Measurements from ENCODE around the gene ZNF597. TPM values are rescaled to one million over a fixed set of nuclear protein-coding genes. Genes with fewer than 3 reads are reported as not detected.
A peak's percentile ranks its signal among the peaks of the same experiment; 100 is the strongest.

The ZNF597 gene
- total RNA-seq (2.5 TPM), polyA plus RNA-seq (2.3 TPM)
- long read RNA-seq, donor 1, result 0 reads
- long read RNA-seq, donor 2, result 0 reads
- long read RNA-seq, donor 3, full-length matches to known transcripts, result 6 of 35 reads
- long read RNA-seq, donor 3, partial matches to known transcripts, result 6 of 35 reads
- long read RNA-seq, donor 3, other reads (novel, unspliced or antisense), result 23 of 35 reads
- long read RNA-seq, donor 4, result 0 reads
- long read RNA-seq, donor 5, full-length matches to known transcripts, result 4 of 4 reads
- long read RNA-seq, donor 5, partial matches to known transcripts, result 0 of 4 reads
- long read RNA-seq, donor 5, other reads (novel, unspliced or antisense), result 0 of 4 reads
- long read RNA-seq, donor 6, result 0 reads
- long read RNA-seq, donor 7, full-length matches to known transcripts, result 2 of 2 reads
- long read RNA-seq, donor 7, partial matches to known transcripts, result 0 of 2 reads
- long read RNA-seq, donor 7, other reads (novel, unspliced or antisense), result 0 of 2 reads
- long read RNA-seq, donor 8, result 0 reads
- long read RNA-seq, donor 9, full-length matches to known transcripts, result 2 of 2 reads
- long read RNA-seq, donor 9, partial matches to known transcripts, result 0 of 2 reads
- long read RNA-seq, donor 9, other reads (novel, unspliced or antisense), result 0 of 2 reads
- long read RNA-seq, donor 10, result 0 reads

DNA sequence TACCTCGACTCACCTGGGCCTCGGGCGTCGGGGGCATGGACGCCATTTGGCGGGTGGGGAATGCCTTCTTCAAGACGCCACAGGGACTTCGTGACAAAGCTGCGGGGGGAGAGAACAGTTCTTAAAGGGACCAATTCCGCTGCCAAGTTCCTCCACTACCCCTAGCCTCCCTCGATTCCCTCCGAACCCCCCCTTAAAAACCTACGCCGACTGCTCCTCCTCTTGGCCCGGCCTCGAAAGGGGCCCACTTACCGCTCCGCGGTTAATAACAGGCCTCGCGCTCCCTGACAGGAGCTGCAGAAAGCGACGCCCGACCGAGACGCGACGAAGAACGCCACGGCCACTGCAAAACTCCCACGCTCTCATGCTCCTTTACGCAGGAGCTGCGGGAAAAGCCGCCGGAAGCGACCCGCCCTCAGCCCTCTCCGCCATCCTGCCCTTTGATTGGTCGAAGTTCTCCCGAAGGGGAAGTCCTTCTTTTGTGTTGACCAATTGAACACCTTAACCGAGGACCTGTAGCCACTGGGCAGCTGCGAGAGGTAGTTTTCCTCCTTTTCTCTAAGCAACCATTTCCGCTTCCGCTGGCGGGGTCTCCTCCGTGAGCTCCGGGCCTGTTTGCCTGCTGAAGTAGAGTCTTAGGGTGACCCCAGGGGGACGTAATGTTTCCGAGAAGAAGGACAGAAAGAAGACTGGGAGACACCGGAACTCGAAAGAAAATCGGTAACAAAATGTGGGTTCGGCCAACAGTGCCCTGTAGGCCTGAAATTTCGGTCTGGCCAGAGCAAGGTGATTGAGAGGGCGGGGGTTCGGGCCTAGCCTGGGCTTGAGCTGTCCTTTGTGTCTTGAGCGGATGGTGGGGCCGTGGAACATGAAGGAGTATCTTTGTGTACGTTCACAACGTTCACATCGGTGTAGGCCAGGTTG, at the start of gene ZNF597, which contains the start of gene NAA60:
Gene ZNF597, minus strand, starts transcription at position 397 of the 924 bp plus-strand sequence. Its CDS starts 351 bp downstream, at position 46.
Gene NAA60, plus strand, starts transcription at position 573 of the 924 bp plus-strand sequence. CDS start 32,548 bp downstream, outside the sequence.
- peak within 1 kb of the TSS; percentile 70 to 77 for H3K4me3 ChIP-seq (ENCODE audit: low read length in 2 of 2)
- H3K36me3 ChIP-seq (ENCODE audit: control insufficient read depth in 2 of 2, insufficient read depth in 2 of 2, low read length in 1 of 2), result peaks cover 4 to 6% of the 10 kb centered on the region in 2 donors
- DNase-seq (ENCODE audit: low read depth in 6 of 9, low spot score in 9 of 9), result peak; percentile 50 to 91 (median 75)
- WGBS, result 45% methylated on average over 61 of the region's 61 CpGs
- H3K27ac ChIP-seq (ENCODE audit: low read depth in 1 of 2, low read length in 1 of 2), result peak within 1 kb of the TSS; percentile 72 to 76
- no peaks in the 10 kb centered on the region for H3K27me3 ChIP-seq (ENCODE audit: control insufficient read depth in 2 of 2, insufficient read depth in 1 of 2, low read length in 1 of 2)
- peaks cover 1 to 40% of the 10 kb centered on the region in 2 donors for H3K9me3 ChIP-seq (ENCODE audit: control insufficient read depth in 2 of 2, insufficient read depth in 1 of 2, low read length in 1 of 2)
- peaks cover 3 to 6% of the 10 kb centered on the region in 2 donors for H3K4me1 ChIP-seq (ENCODE audit: control insufficient read depth in 2 of 2, insufficient read depth in 2 of 2, low read length in 2 of 2)

- Histone ChIP-seq H3K9me3 (ENCODE audit: control insufficient read depth in 2 of 2, insufficient read depth in 1 of 2, low read length in 1 of 2) (no peaks in the 10 kb centered on the region), H3K27me3 (ENCODE audit: control insufficient read depth in 2 of 2, insufficient read depth in 1 of 2, low read length in 1 of 2) (no peaks in the 10 kb centered on the region), H3K4me1 (ENCODE audit: control insufficient read depth in 2 of 2, insufficient read depth in 2 of 2, low read length in 2 of 2) (no peaks in the 10 kb centered on the region), H3K36me3 (ENCODE audit: control insufficient read depth in 2 of 2, insufficient read depth in 2 of 2, low read length in 1 of 2) (peaks cover 3 to 7% of the 10 kb centered on the region in 2 donors), H3K4me3 (ENCODE audit: low read length in 2 of 2) (no peak overlapping the region), H3K27ac (ENCODE audit: low read depth in 1 of 2, low read length in 1 of 2) (no peak overlapping the region)
- no peak for DNase-seq (ENCODE audit: low read depth in 6 of 9, low spot score in 9 of 9)
- 96% methylated on average over 10 of the region's 10 CpGs for WGBS
These were observed 49.1 kb upstream of the ZNF597 start for GRCh38 chr16:3492356-3492755.

GRCh38 chr16:3490911-3491629, 47.8 kb upstream of the ZNF597 start:
- Histone ChIP-seq H3K27me3 (ENCODE audit: control insufficient read depth in 2 of 2, insufficient read depth in 1 of 2, low read length in 1 of 2) (no peaks in the 10 kb centered on the region), H3K9me3 (ENCODE audit: control insufficient read depth in 2 of 2, insufficient read depth in 1 of 2, low read length in 1 of 2) (no peaks in the 10 kb centered on the region), H3K36me3 (ENCODE audit: control insufficient read depth in 2 of 2, insufficient read depth in 2 of 2, low read length in 1 of 2) (peaks cover 7 to 20% of the 10 kb centered on the region in 2 donors), H3K27ac (ENCODE audit: low read depth in 1 of 2, low read length in 1 of 2) (no peak overlapping the region), H3K4me3 (ENCODE audit: low read length in 2 of 2) (no peak overlapping the region), H3K4me1 (ENCODE audit: control insufficient read depth in 2 of 2, insufficient read depth in 2 of 2, low read length in 2 of 2) (no peaks in the 10 kb centered on the region)
- DNase-seq (ENCODE audit: low read depth in 6 of 9, low spot score in 9 of 9), result no peak
- WGBS, result 82% methylated on average over 17 of the region's 17 CpGs

DNA sequence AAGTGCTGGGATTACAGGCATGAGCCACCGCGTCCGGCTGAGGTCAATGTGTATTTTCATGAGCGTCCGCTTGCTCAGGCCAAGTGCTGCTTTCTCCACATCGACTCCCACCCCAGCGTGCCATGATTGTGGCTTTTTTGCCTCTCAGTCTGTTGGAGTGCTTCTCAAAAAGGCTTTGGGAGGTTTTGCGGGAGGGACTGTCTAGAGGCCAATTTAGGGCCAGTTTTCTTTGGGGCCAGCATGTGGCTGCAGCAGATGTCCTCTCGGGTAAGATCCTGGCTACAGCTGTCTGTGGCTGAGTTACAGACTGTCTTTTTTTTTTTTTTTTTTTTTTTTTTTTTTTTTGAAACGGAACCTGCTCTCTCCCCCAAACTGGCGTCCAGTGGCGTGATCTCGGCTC, 45.5 kb upstream of the ZNF597 start:
- Histone ChIP-seq H3K36me3 (ENCODE audit: control insufficient read depth in 2 of 2, insufficient read depth in 2 of 2, low read length in 1 of 2) (peaks cover 29 to 43% of the 10 kb centered on the region in 2 donors), H3K27ac (ENCODE audit: low read depth in 1 of 2, low read length in 1 of 2) (no peak overlapping the region), H3K9me3 (ENCODE audit: control insufficient read depth in 2 of 2, insufficient read depth in 1 of 2, low read length in 1 of 2) (no peaks in the 10 kb centered on the region), H3K4me1 (ENCODE audit: control insufficient read depth in 2 of 2, insufficient read depth in 2 of 2, low read length in 2 of 2) (no peaks in the 10 kb centered on the region), H3K4me3 (ENCODE audit: low read length in 2 of 2) (no peak overlapping the region), H3K27me3 (ENCODE audit: control insufficient read depth in 2 of 2, insufficient read depth in 1 of 2, low read length in 1 of 2) (no peaks in the 10 kb centered on the region)
- 86% methylated on average over 9 of the region's 13 CpGs for WGBS
- no peak for DNase-seq (ENCODE audit: low read depth in 6 of 9, low spot score in 9 of 9)

- H3K36me3 ChIP-seq (ENCODE audit: control insufficient read depth in 2 of 2, insufficient read depth in 2 of 2, low read length in 1 of 2), result peaks cover 40 to 53% of the 10 kb centered on the region in 2 donors
- H3K4me3 ChIP-seq (ENCODE audit: low read length in 2 of 2), result no peak overlapping the region
- WGBS, result 88% methylated on average over 24 of the region's 24 CpGs
- no peak for DNase-seq (ENCODE audit: low read depth in 6 of 9, low spot score in 9 of 9)
- no peaks in the 10 kb centered on the region for H3K27me3 ChIP-seq (ENCODE audit: control insufficient read depth in 2 of 2, insufficient read depth in 1 of 2, low read length in 1 of 2)
- H3K27ac ChIP-seq (ENCODE audit: low read depth in 1 of 2, low read length in 1 of 2), result no peak overlapping the region
- no peaks in the 10 kb centered on the region for H3K9me3 ChIP-seq (ENCODE audit: control insufficient read depth in 2 of 2, insufficient read depth in 1 of 2, low read length in 1 of 2)
- no peaks in the 10 kb centered on the region for H3K4me1 ChIP-seq (ENCODE audit: control insufficient read depth in 2 of 2, insufficient read depth in 2 of 2, low read length in 2 of 2)
These were observed 44.5 kb upstream of the ZNF597 start for GRCh38 chr16:3487521-3488410.

DNA sequence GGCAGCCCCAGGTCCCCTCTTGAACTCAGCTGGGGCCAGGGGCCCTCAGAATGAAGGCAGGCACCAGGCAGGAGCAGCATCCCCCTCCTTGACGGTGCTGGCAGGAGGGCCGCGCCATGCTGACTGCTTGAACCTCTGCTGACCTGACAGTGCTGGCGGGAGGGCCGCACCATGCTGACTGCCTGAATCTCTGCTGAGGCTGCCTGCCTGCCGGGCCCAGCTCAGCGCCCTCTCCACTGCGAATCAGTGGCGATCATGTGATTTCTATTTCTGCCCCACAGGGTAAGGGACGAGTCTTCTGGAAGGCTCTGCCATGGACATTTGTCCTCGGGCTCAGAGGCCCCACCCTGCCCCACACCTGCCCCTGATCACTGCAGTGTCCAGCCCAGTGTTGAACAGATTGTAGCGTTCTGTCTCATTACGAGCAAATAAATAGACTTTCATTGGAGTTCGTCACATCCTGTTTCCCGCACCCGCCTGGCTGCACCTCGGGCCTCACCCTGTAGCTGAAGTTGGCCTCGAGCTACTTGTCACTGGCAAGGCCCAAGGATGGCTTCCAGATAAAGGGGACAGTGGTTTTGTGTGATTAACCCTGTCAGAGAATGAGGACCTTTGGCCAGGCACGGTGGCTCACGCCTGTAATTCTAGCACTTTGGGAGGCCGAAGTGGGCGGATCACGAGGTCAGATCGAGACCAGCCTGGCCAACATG, 43.4 kb upstream of the ZNF597 start:
- H3K36me3 ChIP-seq (ENCODE audit: control insufficient read depth in 2 of 2, insufficient read depth in 2 of 2, low read length in 1 of 2), result peaks cover 51 to 64% of the 10 kb centered on the region in 2 donors
- no peak for DNase-seq (ENCODE audit: low read depth in 6 of 9, low spot score in 9 of 9)
- H3K4me3 ChIP-seq (ENCODE audit: low read length in 2 of 2), result no peak overlapping the region
- no peak overlapping the region for H3K27ac ChIP-seq (ENCODE audit: low read depth in 1 of 2, low read length in 1 of 2)
- WGBS, result 97% methylated on average over 24 of the region's 24 CpGs
- no peaks in the 10 kb centered on the region for H3K4me1 ChIP-seq (ENCODE audit: control insufficient read depth in 2 of 2, insufficient read depth in 2 of 2, low read length in 2 of 2)
- H3K9me3 ChIP-seq (ENCODE audit: control insufficient read depth in 2 of 2, insufficient read depth in 1 of 2, low read length in 1 of 2), result no peaks in the 10 kb centered on the region
- no peaks in the 10 kb centered on the region for H3K27me3 ChIP-seq (ENCODE audit: control insufficient read depth in 2 of 2, insufficient read depth in 1 of 2, low read length in 1 of 2)

DNA sequence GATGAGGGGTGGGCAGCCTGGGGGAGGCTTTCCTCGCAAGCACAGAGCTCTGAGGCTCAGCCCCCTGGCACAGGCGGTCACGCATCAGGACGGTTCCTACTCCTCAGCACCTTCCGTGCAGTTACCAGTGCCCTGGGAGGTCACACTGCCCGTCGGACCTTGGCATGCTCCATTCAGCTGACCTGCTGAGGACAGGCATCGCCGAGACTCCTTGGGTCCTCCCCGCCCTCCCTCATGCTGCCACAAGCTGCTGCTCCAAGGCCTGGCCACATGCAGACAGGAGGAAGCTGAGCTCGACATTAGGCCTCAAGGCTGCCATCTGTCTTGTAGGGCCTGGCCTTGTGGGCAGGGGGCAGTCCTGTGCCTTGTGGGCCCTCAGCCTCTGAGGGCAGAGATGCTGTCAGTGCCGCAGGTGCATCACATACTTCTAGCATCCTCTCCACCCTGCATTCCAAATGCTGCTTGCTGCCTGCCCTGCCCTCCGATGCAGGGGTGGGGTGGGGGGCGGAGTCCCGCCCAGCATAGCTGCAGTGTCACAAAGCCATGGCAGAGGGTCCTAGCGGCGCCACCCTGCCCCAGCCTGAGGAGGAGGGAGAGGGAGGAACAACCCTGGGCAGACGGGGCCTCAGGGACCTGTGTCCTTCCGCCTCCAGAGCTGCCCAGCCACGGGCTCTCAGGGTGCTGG, 42.7 kb upstream of the ZNF597 start:
- no peak overlapping the region for H3K4me3 ChIP-seq (ENCODE audit: low read length in 2 of 2)
- H3K36me3 ChIP-seq (ENCODE audit: control insufficient read depth in 2 of 2, insufficient read depth in 2 of 2, low read length in 1 of 2), result peaks cover 54 to 70% of the 10 kb centered on the region in 2 donors
- WGBS, result 97% methylated on average over 20 of the region's 20 CpGs
- H3K4me1 ChIP-seq (ENCODE audit: control insufficient read depth in 2 of 2, insufficient read depth in 2 of 2, low read length in 2 of 2), result no peaks in the 10 kb centered on the region
- no peak for DNase-seq (ENCODE audit: low read depth in 6 of 9, low spot score in 9 of 9)
- no peaks in the 10 kb centered on the region for H3K27me3 ChIP-seq (ENCODE audit: control insufficient read depth in 2 of 2, insufficient read depth in 1 of 2, low read length in 1 of 2)
- no peaks in the 10 kb centered on the region for H3K9me3 ChIP-seq (ENCODE audit: control insufficient read depth in 2 of 2, insufficient read depth in 1 of 2, low read length in 1 of 2)
- H3K27ac ChIP-seq (ENCODE audit: low read depth in 1 of 2, low read length in 1 of 2), result no peak overlapping the region

All from thymus (tissue), 14 donors.